Cardiac fibroblast (primary cell): ENCODE measurements around the gene CRACDL.
"Not testable (repeated sequence)": the region's sequence is repeated elsewhere in the genome, so short reads cannot be mapped to it uniquely, and the experiment has no call there.

Source experiments
- DNase-seq, 2 donors: peaks; one replicate each; pipeline versions ENCODE4 v3.0.0 to v3.0.0-alpha.2; 2010; ENCODE audit warnings: low read depth in 2 of 2
- H3K4me3 ChIP-seq, 2 donors: replicated peaks in 1 of 2; 1 replicate in 1 of 2; 2 replicates in 1 of 2; pipeline ENCODE4 v1.5.1; 2011; ENCODE audit warnings: low read depth in 2 of 2, low read length in 2 of 2, mild to moderate bottlenecking in 2 of 2, moderate library complexity in 1 of 2
- CTCF ChIP-seq: IDR thresholded peaks from one replicate; pipeline ENCODE4 v1.5.1; 2011; ENCODE audit warnings: low read depth, mild to moderate bottlenecking, low read length, inconsistent platforms

CRACDL gene

GRCh38 chr2:98881153-98881650 is 54.8 kb downstream of the CRACDL start:
- no peak overlapping the region for H3K4me3 ChIP-seq
- no peak for TF ChIP-seq CTCF
- no peak for DNase-seq

- no peak for TF ChIP-seq CTCF
- no peak overlapping the region for H3K4me3 ChIP-seq
- no peak for DNase-seq
Observed at GRCh38 chr2:98880266-98881152, 55.5 kb downstream of the CRACDL start.

- not testable (repeated sequence) for H3K4me3 ChIP-seq, DNase-seq
Observed at GRCh38 chr2:98877658-98878057, 58.4 kb downstream of the CRACDL start.

- no peak for DNase-seq
- TF ChIP-seq CTCF: no peak
- no peak overlapping the region for H3K4me3 ChIP-seq
Observed at GRCh38 chr2:98876741-98877140, 59.3 kb downstream of the CRACDL start.

GRCh38 chr2:98875746-98876145 is 60.3 kb downstream of the CRACDL start:
- no peak overlapping the region for H3K4me3 ChIP-seq
- no peak for DNase-seq
- TF ChIP-seq CTCF: no peak

GRCh38 chr2:98875081-98875728 is 60.8 kb downstream of the CRACDL start:
- TF ChIP-seq CTCF: no peak
- DNase-seq: peak in 1 of 2 donors; percentile 3
- H3K4me3 ChIP-seq: no peak overlapping the region

- TF ChIP-seq CTCF: no peak
- H3K4me3 ChIP-seq: no peak overlapping the region
- DNase-seq: no peak
Observed at GRCh38 chr2:98874186-98874689, 61.8 kb downstream of the CRACDL start.
